ENCODE measurements around the gene C1orf115.

C1orf115 gene

GRCh38 chr1:220698607-220699016 is 8.4 kb downstream of the C1orf115 start:
- H3K4me3 ChIP-seq (replicated peaks; ENCODE audit: low read depth, low read length), result no peak overlapping the region
- no peak for DNase-seq (ENCODE audit: extremely low read depth, low read depth)
- no peak for TF ChIP-seq CTCF (IDR thresholded peaks at IDR 0.05; ENCODE audit: low read depth, low read length, missing control alignments)

- H3K4me3 ChIP-seq (replicated peaks; ENCODE audit: low read depth, low read length), result no peak overlapping the region
- DNase-seq (ENCODE audit: extremely low read depth, low read depth), result no peak
- TF ChIP-seq CTCF (IDR thresholded peaks at IDR 0.05; ENCODE audit: low read depth, low read length, missing control alignments), result no peak
Measured at GRCh38 chr1:220699044-220699443, 8.9 kb downstream of the C1orf115 start.

GRCh38 chr1:220700556-220701179 is 10.5 kb downstream of the C1orf115 start:
- no peak for TF ChIP-seq CTCF (IDR thresholded peaks at IDR 0.05; ENCODE audit: low read depth, low read length, missing control alignments)
- no peak overlapping the region for H3K4me3 ChIP-seq (replicated peaks; ENCODE audit: low read depth, low read length)
- no peak for DNase-seq (ENCODE audit: extremely low read depth, low read depth)

- no peak overlapping the region for H3K4me3 ChIP-seq (replicated peaks; ENCODE audit: low read depth, low read length)
- no peak for TF ChIP-seq CTCF (IDR thresholded peaks at IDR 0.05; ENCODE audit: low read depth, low read length, missing control alignments)
- no peak for DNase-seq (ENCODE audit: extremely low read depth, low read depth)
Measured at GRCh38 chr1:220701974-220702373, 11.8 kb downstream of the C1orf115 start.

- DNase-seq (ENCODE audit: extremely low read depth, low read depth), result no peak
- TF ChIP-seq CTCF (IDR thresholded peaks at IDR 0.05; ENCODE audit: low read depth, low read length, missing control alignments), result no peak
Measured at GRCh38 chr1:220702733-220703270, 12.6 kb downstream of the C1orf115 start.

GRCh38 chr1:220703305-220703704 is 13.1 kb downstream of the C1orf115 start:
- no peak overlapping the region for H3K4me3 ChIP-seq (replicated peaks; ENCODE audit: low read depth, low read length)
- no peak for DNase-seq (ENCODE audit: extremely low read depth, low read depth)
- TF ChIP-seq CTCF (IDR thresholded peaks at IDR 0.05; ENCODE audit: low read depth, low read length, missing control alignments), result no peak

More at GRCh38 chr1:220702733-220703270, 12.6 kb downstream of the C1orf115 start:
- no peak overlapping the region for H3K4me3 ChIP-seq (replicated peaks; ENCODE audit: low read depth, low read length)

- H3K4me3 ChIP-seq (replicated peaks; ENCODE audit: low read depth, low read length), result no peak overlapping the region
- no peak for DNase-seq (ENCODE audit: extremely low read depth, low read depth)
- no peak for TF ChIP-seq CTCF (IDR thresholded peaks at IDR 0.05; ENCODE audit: low read depth, low read length, missing control alignments)
Measured at GRCh38 chr1:220705782-220706181, 15.6 kb downstream of the C1orf115 start.
